ENCODE data around the gene TSHZ1. TPM values are rescaled to one million over a fixed set of nuclear protein-coding genes. Genes with fewer than 3 reads are reported as not detected.
A peak's percentile ranks its signal among the peaks of the same experiment; 100 is the strongest.

The TSHZ1 gene
- total and polyA plus RNA-seq, 4 donors = 4.2 to 6.6 (median 5.6) TPM

DNA sequence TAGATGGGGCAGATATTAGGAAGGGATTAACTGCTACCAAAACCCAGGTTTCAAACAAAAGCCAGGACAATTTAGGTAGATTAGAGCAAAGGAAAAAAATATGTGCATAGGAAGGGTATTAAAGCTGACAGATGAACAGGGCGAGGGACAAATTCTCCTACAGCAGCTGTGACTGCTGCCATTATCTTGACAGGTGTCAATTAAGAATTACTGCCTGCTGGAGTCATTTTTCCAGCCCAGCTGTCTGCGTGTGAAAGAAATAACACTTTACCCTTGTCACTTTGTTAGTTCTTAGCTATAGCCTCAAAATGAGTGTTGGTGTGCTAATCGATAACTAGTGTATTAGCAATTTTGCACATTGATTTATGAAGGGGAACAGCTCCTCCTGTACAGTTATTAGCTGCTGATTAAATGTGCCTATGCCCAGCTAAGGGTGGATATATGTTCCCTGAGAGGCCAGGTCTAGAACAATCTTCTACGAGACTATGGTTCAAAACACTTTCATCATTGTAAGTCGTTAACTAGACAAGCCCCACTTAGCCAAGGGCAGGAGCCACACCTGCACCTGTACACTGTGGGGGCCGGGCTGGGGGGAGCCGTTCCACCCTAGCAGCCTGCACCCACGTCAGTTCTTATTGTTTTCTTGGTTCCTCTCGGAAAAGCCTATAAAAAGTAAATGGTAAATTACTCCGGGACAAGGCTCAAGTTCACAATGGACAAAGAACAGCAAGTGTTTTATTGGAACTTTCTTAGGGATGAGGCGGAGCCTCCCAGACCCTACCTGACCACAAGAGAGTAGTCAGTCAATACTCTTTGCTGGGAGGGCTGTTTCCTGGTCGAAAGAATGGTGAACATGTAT lies 7.7 kb downstream of the TSHZ1 start:
- Histone ChIP-seq H3K9ac (ENCODE audit: low read depth in 1 of 2, low read length in 2 of 2) (no peak overlapping the region), H3K4me1 (ENCODE audit: control insufficient read depth in 4 of 4, insufficient read depth in 4 of 4, low read length in 3 of 4) (peaks cover 9 to 49% (median 41%) of the 10 kb centered on the region in 4 donors)
- WGBS = 84% methylated on average over 12 of the region's 12 CpGs

More for the DNA sequence above, 7.7 kb downstream of the TSHZ1 start:
- Histone ChIP-seq H3K27ac (ENCODE audit: low read depth in 1 of 2, low read length in 2 of 2) (peak overlapping the region in 1 of 2 donors; percentile 84), H3K36me3 (ENCODE audit: control insufficient read depth in 4 of 4, insufficient read depth in 3 of 4, low read depth in 1 of 4, low read length in 3 of 4) (no peaks in the 10 kb centered on the region), H3K27me3 (ENCODE audit: control insufficient read depth in 4 of 4, insufficient read depth in 4 of 4, low read length in 3 of 4) (no peaks in the 10 kb centered on the region), H3K4me3 (ENCODE audit: low read depth in 1 of 3, low read length in 3 of 3) (no peak overlapping the region), H3K9me3 (ENCODE audit: control insufficient read depth in 4 of 4, low read length in 3 of 4) (no peaks in the 10 kb centered on the region)
- DNase-seq (ENCODE audit: low spot score) = no peak
- TF ChIP-seq, protein P1, sequence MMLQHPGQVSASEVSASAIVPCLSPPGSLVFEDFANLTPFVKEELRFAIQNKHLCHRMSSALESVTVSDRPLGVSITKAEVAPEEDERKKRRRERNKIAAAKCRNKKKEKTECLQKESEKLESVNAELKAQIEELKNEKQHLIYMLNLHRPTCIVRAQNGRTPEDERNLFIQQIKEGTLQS (IDR thresholded peaks at IDR 0.05) = no peak
- TF ChIP-seq, protein P2, sequence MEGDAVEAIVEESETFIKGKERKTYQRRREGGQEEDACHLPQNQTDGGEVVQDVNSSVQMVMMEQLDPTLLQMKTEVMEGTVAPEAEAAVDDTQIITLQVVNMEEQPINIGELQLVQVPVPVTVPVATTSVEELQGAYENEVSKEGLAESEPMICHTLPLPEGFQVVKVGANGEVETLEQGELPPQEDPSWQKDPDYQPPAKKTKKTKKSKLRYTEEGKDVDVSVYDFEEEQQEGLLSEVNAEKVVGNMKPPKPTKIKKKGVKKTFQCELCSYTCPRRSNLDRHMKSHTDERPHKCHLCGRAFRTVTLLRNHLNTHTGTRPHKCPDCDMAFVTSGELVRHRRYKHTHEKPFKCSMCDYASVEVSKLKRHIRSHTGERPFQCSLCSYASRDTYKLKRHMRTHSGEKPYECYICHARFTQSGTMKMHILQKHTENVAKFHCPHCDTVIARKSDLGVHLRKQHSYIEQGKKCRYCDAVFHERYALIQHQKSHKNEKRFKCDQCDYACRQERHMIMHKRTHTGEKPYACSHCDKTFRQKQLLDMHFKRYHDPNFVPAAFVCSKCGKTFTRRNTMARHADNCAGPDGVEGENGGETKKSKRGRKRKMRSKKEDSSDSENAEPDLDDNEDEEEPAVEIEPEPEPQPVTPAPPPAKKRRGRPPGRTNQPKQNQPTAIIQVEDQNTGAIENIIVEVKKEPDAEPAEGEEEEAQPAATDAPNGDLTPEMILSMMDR (IDR thresholded peaks at IDR 0.05; ENCODE audit: low read depth, low read length, missing input control) = no peak
- TF ChIP-seq HNF4G (IDR thresholded peaks at IDR 0.05) (no peak), TAF1 (conservative IDR thresholded peaks at IDR 0.05) (no peak), FOXA1 (IDR thresholded peaks at IDR 0.05) (no peak), GABPA (IDR thresholded peaks at IDR 0.05 in 1 of 2, conservative IDR thresholded peaks at IDR 0.05 in 1 of 2) (no peak), JUND (IDR thresholded peaks at IDR 0.05) (no peak), EGR1 (IDR thresholded peaks at IDR 0.05; ENCODE audit: low read depth in 2 of 2) (no peak), NR2F2 (IDR thresholded peaks at IDR 0.05) (no peak), HNF4A (conservative IDR thresholded peaks at IDR 0.05) (no peak), RXRA (IDR thresholded peaks at IDR 0.05) (no peak), YY1 (IDR thresholded peaks at IDR 0.05) (no peak), RAD21 (IDR thresholded peaks at IDR 0.05) (no peak), SP1 (IDR thresholded peaks at IDR 0.05) (no peak), FOXA2 (IDR thresholded peaks at IDR 0.05) (no peak)
- TF ChIP-seq, protein P3, sequence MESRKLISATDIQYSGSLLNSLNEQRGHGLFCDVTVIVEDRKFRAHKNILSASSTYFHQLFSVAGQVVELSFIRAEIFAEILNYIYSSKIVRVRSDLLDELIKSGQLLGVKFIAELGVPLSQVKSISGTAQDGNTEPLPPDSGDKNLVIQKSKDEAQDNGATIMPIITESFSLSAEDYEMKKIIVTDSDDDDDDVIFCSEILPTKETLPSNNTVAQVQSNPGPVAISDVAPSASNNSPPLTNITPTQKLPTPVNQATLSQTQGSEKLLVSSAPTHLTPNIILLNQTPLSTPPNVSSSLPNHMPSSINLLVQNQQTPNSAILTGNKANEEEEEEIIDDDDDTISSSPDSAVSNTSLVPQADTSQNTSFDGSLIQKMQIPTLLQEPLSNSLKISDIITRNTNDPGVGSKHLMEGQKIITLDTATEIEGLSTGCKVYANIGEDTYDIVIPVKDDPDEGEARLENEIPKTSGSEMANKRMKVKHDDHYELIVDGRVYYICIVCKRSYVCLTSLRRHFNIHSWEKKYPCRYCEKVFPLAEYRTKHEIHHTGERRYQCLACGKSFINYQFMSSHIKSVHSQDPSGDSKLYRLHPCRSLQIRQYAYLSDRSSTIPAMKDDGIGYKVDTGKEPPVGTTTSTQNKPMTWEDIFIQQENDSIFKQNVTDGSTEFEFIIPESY (IDR thresholded peaks at IDR 0.05) = no peak
- TF ChIP-seq, protein P4, sequence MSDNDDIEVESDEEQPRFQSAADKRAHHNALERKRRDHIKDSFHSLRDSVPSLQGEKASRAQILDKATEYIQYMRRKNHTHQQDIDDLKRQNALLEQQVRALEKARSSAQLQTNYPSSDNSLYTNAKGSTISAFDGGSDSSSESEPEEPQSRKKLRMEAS (IDR thresholded peaks at IDR 0.05) = no peak
- TF ChIP-seq, protein P5, sequence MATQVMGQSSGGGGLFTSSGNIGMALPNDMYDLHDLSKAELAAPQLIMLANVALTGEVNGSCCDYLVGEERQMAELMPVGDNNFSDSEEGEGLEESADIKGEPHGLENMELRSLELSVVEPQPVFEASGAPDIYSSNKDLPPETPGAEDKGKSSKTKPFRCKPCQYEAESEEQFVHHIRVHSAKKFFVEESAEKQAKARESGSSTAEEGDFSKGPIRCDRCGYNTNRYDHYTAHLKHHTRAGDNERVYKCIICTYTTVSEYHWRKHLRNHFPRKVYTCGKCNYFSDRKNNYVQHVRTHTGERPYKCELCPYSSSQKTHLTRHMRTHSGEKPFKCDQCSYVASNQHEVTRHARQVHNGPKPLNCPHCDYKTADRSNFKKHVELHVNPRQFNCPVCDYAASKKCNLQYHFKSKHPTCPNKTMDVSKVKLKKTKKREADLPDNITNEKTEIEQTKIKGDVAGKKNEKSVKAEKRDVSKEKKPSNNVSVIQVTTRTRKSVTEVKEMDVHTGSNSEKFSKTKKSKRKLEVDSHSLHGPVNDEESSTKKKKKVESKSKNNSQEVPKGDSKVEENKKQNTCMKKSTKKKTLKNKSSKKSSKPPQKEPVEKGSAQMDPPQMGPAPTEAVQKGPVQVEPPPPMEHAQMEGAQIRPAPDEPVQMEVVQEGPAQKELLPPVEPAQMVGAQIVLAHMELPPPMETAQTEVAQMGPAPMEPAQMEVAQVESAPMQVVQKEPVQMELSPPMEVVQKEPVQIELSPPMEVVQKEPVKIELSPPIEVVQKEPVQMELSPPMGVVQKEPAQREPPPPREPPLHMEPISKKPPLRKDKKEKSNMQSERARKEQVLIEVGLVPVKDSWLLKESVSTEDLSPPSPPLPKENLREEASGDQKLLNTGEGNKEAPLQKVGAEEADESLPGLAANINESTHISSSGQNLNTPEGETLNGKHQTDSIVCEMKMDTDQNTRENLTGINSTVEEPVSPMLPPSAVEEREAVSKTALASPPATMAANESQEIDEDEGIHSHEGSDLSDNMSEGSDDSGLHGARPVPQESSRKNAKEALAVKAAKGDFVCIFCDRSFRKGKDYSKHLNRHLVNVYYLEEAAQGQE (IDR thresholded peaks at IDR 0.05) = no peak
